Hepatocyte (in vitro differentiated cells): ENCODE measurements around the gene ZNF80.

Source experiments
- EZH2 ChIP-seq: fragments of 200-600 bp; sonication (generic); IDR thresholded peaks from 2 replicates; pipeline ENCODE4 v1.6.1; 2016; ENCODE audit warnings: antibody characterized with exemption, mild to moderate bottlenecking, borderline replicate concordance
- EZH2phosphoT487 ChIP-seq: fragments of 200-600 bp; sonication (generic); IDR thresholded peaks from one replicate; pipeline ENCODE4 v1.6.1; 2018; ENCODE audit warnings: antibody characterized with exemption, mild to moderate bottlenecking, low read depth, moderate library complexity; ENCODE audit not compliant: unreplicated experiment, severe bottlenecking
- TF ChIP-seq, protein P1 (sequence below): fragments of 200-600 bp; sonication (generic); IDR thresholded peaks from 2 replicates; pipeline ENCODE4 v1.5.1; 2016; ENCODE audit warnings: antibody characterized with exemption, mild to moderate bottlenecking; ENCODE audit not compliant: poor library complexity

DNA sequence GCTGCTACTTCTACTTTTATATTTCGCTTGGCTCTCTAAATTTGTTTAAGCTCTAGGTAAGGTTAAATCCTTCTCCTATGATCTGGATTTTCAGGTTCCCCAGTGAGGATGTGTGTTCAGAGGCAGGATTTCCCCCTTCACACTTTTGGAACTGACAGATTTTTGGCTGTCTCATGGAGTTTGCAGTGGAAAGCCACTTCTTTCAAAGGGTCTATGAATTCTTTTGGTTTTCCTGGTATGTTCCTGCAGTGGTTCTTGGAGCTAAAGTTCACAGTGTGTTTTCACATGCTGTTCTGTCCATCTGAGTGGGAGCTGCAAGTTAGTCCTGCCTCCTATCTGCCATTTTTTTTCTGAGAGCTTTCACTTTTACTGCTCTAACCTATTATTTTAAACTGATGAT, 34.9 kb upstream of the ZNF80 start:
- TF ChIP-seq, protein P1, sequence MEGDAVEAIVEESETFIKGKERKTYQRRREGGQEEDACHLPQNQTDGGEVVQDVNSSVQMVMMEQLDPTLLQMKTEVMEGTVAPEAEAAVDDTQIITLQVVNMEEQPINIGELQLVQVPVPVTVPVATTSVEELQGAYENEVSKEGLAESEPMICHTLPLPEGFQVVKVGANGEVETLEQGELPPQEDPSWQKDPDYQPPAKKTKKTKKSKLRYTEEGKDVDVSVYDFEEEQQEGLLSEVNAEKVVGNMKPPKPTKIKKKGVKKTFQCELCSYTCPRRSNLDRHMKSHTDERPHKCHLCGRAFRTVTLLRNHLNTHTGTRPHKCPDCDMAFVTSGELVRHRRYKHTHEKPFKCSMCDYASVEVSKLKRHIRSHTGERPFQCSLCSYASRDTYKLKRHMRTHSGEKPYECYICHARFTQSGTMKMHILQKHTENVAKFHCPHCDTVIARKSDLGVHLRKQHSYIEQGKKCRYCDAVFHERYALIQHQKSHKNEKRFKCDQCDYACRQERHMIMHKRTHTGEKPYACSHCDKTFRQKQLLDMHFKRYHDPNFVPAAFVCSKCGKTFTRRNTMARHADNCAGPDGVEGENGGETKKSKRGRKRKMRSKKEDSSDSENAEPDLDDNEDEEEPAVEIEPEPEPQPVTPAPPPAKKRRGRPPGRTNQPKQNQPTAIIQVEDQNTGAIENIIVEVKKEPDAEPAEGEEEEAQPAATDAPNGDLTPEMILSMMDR: no peak
- TF ChIP-seq EZH2phosphoT487 (no peak), EZH2 (no peak)
